SJSA1 (cell line): ENCODE measurements around the gene ANO6. TPM values are rescaled to one million over a fixed set of nuclear protein-coding genes. Genes with fewer than 3 reads are reported as not detected.
A peak's percentile ranks its signal among the peaks of the same experiment; 100 is the strongest.

Experiments used
- DNase-seq, 2 experiments: peaks; one replicate each; pipeline ENCODE4 v3.0.0-alpha.2; 2015 to 2020; ENCODE audit warnings: low spot score in 2 of 2, low read depth in 1 of 2
- H3K27ac ChIP-seq: fragments of 250-450 bp; sonication (Bioruptor Pico); 2 replicates; pipeline ENCODE4 v1.5.1; 2020; ENCODE audit warnings: mild to moderate bottlenecking, moderate library complexity
- H3K27me3 ChIP-seq: fragments of 250-450 bp; sonication (Bioruptor Pico); replicated peaks from 2 replicates; pipeline ENCODE4 v1.5.1; 2020; ENCODE audit warnings: mild to moderate bottlenecking, moderate library complexity
- H3K36me3 ChIP-seq: fragments of 250-450 bp; sonication (Bioruptor Pico); 2 replicates; pipeline ENCODE4 v1.5.1; 2020; ENCODE audit warnings: mild to moderate bottlenecking
- H3K4me1 ChIP-seq: fragments of 250-450 bp; sonication (Bioruptor Pico); replicated peaks from 2 replicates; pipeline ENCODE4 v1.6.1; 2021; ENCODE audit warnings: mild to moderate bottlenecking
- H3K4me3 ChIP-seq: fragments of 250-450 bp; sonication (Bioruptor Pico); 2 replicates; pipeline ENCODE4 v1.5.1; 2020; ENCODE audit warnings: mild to moderate bottlenecking
- H3K9me3 ChIP-seq: fragments of 250-450 bp; sonication (Bioruptor Pico); replicated peaks from 2 replicates; pipeline ENCODE4 v1.5.1; 2020; ENCODE audit warnings: mild to moderate bottlenecking
- total RNA-seq: library from RNA; depleted of rRNA; stranded (reverse); fragments of >200 nt; shearing (Covaris generic); gene quantifications from 2 replicates; pipeline ENCODE4 v1.2.3, GENCODE V29; 2014

The ANO6 gene
- total RNA-seq, 1 experiment from 2014 or later, result 88.8 TPM

GRCh38 chr12:45351921-45352670, 136.2 kb downstream of the ANO6 start:
- no peak for DNase-seq
- peaks cover 10% of the 10 kb centered on the region for H3K4me1 ChIP-seq
- H3K9me3 ChIP-seq, result no peaks in the 10 kb centered on the region
- no peaks in the 10 kb centered on the region for H3K27me3 ChIP-seq
- no peak overlapping the region for H3K27ac ChIP-seq
- H3K4me3 ChIP-seq, result no peak overlapping the region
- peaks cover 60% of the 10 kb centered on the region for H3K36me3 ChIP-seq

GRCh38 chr12:45353944-45354343, 138.0 kb downstream of the ANO6 start:
- peaks cover 57% of the 10 kb centered on the region for H3K36me3 ChIP-seq
- DNase-seq, result no peak
- H3K4me3 ChIP-seq, result no peak overlapping the region
- no peaks in the 10 kb centered on the region for H3K27me3 ChIP-seq
- H3K27ac ChIP-seq, result no peak overlapping the region
- peaks cover 10% of the 10 kb centered on the region for H3K4me1 ChIP-seq
- H3K9me3 ChIP-seq, result no peaks in the 10 kb centered on the region

DNA sequence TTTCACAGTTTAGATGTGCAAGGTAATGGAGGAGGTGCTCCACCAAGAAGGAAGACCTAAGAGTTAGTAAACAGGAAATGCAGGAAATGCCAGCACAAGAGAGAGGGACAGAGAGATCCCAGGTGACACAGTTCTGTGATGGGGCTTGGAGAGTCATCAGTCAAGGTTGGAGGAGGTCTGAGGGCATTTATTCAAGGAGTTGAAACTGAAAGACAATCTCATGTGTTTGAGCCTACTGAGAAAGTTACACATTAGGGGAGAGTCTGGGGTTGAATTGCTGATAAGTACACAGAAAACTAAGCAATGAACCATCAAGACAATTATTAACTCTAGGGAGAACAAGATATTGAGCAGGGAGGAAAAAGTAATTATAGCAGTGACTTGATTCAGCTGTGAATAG, 138.5 kb downstream of the ANO6 start:
- Histone ChIP-seq H3K27me3 (no peaks in the 10 kb centered on the region), H3K9me3 (no peaks in the 10 kb centered on the region), H3K4me3 (no peak overlapping the region), H3K36me3 (peaks cover 53% of the 10 kb centered on the region), H3K27ac (no peak overlapping the region), H3K4me1 (peaks cover 10% of the 10 kb centered on the region)
- no peak for DNase-seq

DNA sequence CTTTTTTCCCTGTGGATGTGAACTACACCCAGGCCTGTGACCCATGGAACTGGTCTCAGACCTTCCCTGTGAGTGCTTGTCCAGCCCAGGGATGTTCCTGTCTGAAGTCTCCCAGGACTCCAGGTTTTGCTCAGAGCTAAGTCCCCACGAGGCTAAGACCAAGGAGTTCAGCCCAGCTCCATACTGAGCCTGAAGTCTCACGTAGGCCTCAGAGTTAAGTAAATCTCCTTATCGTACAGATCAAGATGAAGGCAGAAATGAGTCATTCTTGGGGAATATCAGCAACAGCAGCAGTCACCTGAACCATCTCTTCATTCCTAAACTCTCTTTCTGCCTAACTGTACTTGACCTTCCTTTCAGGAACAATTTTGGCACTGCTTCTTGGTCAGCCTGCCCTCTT, 139.8 kb downstream of the ANO6 start:
- H3K4me1 ChIP-seq, result no peaks in the 10 kb centered on the region
- DNase-seq, result no peak
- H3K36me3 ChIP-seq, result peaks cover 39% of the 10 kb centered on the region
- no peaks in the 10 kb centered on the region for H3K9me3 ChIP-seq
- no peak overlapping the region for H3K4me3 ChIP-seq
- no peak overlapping the region for H3K27ac ChIP-seq
- H3K27me3 ChIP-seq, result no peaks in the 10 kb centered on the region

GRCh38 chr12:45356822-45357538, 141.1 kb downstream of the ANO6 start:
- Histone ChIP-seq H3K27ac (no peak overlapping the region), H3K4me1 (no peaks in the 10 kb centered on the region), H3K9me3 (no peaks in the 10 kb centered on the region), H3K27me3 (no peaks in the 10 kb centered on the region), H3K36me3 (peaks cover 34% of the 10 kb centered on the region), H3K4me3 (no peak overlapping the region)
- DNase-seq, result no peak

DNA sequence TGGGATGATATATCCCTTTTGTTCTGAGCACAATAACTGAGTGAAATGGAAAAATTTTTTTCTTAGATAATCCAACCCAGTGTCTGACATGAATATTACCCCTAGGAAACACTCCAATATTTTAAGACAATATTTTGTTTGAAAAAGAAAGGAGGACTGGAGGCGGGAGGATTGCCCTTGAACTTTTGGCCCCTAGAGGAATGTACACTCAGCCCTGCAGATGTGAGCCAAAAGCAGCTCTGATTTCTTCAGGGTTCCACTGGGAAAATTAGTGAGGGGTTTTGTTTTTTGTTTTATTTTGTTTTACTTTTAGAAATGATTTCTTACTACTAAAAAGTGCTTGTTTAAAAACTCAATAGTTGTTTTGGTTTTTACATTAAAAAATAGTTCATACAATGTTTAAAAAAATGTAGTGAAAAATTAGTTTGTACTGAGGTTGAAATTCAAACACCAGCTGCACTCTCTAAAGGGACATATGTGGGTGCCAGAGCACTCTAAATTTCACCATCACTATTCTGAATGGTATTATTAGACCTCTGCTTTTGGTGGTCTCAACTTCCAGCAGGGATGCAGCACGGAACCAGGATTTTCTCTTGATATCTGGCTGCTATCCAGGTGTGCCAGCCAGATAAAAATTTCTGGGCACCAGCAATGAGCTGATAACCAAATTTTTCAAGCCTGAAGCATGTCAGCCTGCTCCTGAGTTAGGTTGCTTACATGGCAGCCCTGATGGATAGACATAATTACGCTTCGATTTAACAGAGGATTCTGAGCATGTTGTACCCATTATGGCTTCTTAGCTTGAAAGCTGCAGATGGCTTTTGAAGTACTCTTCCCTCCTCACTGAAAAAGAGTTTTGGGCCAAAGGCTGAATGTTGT, 141.9 kb downstream of the ANO6 start:
- no peaks in the 10 kb centered on the region for H3K9me3 ChIP-seq
- H3K27me3 ChIP-seq, result no peaks in the 10 kb centered on the region
- H3K27ac ChIP-seq, result no peak overlapping the region
- H3K4me1 ChIP-seq, result no peaks in the 10 kb centered on the region
- no peak for DNase-seq
- H3K36me3 ChIP-seq, result peaks cover 34% of the 10 kb centered on the region
- no peak overlapping the region for H3K4me3 ChIP-seq

- Histone ChIP-seq H3K27me3 (no peaks in the 10 kb centered on the region), H3K4me1 (no peaks in the 10 kb centered on the region), H3K36me3 (peaks cover 8% of the 10 kb centered on the region), H3K4me3 (no peak overlapping the region), H3K27ac (no peak overlapping the region), H3K9me3 (peaks cover 5% of the 10 kb centered on the region)
- no peak for DNase-seq
Measured at GRCh38 chr12:45362291-45362690, 146.4 kb downstream of the ANO6 start.

- Histone ChIP-seq H3K9me3 (peaks cover 7% of the 10 kb centered on the region), H3K4me3 (no peak overlapping the region), H3K36me3 (peaks cover 8% of the 10 kb centered on the region), H3K4me1 (no peaks in the 10 kb centered on the region), H3K27ac (no peak overlapping the region), H3K27me3 (no peaks in the 10 kb centered on the region)
- DNase-seq, result no peak
Measured at GRCh38 chr12:45363903-45364302, 148.0 kb downstream of the ANO6 start.

GRCh38 chr12:45368841-45369489, 153.1 kb downstream of the ANO6 start:
- no peak for DNase-seq
- no peaks in the 10 kb centered on the region for H3K27me3 ChIP-seq
- peaks cover 3% of the 10 kb centered on the region; the same call in 1 of the 2 replicates for H3K9me3 ChIP-seq
- H3K4me3 ChIP-seq, result no peak overlapping the region
- H3K4me1 ChIP-seq, result no peaks in the 10 kb centered on the region
- H3K27ac ChIP-seq, result no peak overlapping the region
- peaks cover 20% of the 10 kb centered on the region for H3K36me3 ChIP-seq

- Histone ChIP-seq H3K36me3 (peaks cover 26% of the 10 kb centered on the region; the same call in 1 of the 2 replicates), H3K9me3 (no peaks in the 10 kb centered on the region), H3K4me3 (no peak overlapping the region), H3K27ac (no peak overlapping the region), H3K27me3 (no peaks in the 10 kb centered on the region), H3K4me1 (no peaks in the 10 kb centered on the region)
- no peak for DNase-seq
Measured at GRCh38 chr12:45377815-45378214, 161.9 kb downstream of the ANO6 start.

GRCh38 chr12:45379261-45379660, 163.4 kb downstream of the ANO6 start:
- Histone ChIP-seq H3K27ac (no peak overlapping the region), H3K9me3 (no peaks in the 10 kb centered on the region), H3K4me3 (no peak overlapping the region), H3K36me3 (peaks cover 41% of the 10 kb centered on the region), H3K27me3 (no peaks in the 10 kb centered on the region), H3K4me1 (no peaks in the 10 kb centered on the region)
- DNase-seq, result no peak

GRCh38 chr12:45381351-45381750, 165.5 kb downstream of the ANO6 start:
- H3K36me3 ChIP-seq, result peaks cover 54% of the 10 kb centered on the region
- no peak for DNase-seq
- no peaks in the 10 kb centered on the region for H3K4me1 ChIP-seq
- no peaks in the 10 kb centered on the region for H3K9me3 ChIP-seq
- H3K27ac ChIP-seq, result no peak overlapping the region
- H3K27me3 ChIP-seq, result no peaks in the 10 kb centered on the region
- no peak overlapping the region for H3K4me3 ChIP-seq

- H3K4me1 ChIP-seq, result no peaks in the 10 kb centered on the region
- peak in 1 of 2 experiments; percentile 45 for DNase-seq
- H3K4me3 ChIP-seq, result no peak overlapping the region
- H3K9me3 ChIP-seq, result no peaks in the 10 kb centered on the region
- no peaks in the 10 kb centered on the region for H3K27me3 ChIP-seq
- no peak overlapping the region for H3K27ac ChIP-seq
- peaks cover 67% of the 10 kb centered on the region for H3K36me3 ChIP-seq
Measured at GRCh38 chr12:45388545-45388944, 172.7 kb downstream of the ANO6 start.
